HepG2 (cell line): ENCODE results near the gene VMO1. TPM values are rescaled to one million over a fixed set of nuclear protein-coding genes. Genes with fewer than 3 reads are reported as not detected.
A peak's percentile ranks its signal among the peaks of the same experiment; 100 is the strongest.

Experiments used
- AKAP8 ChIP-seq: sonication (generic); formaldehyde crosslinking; IDR thresholded peaks from 2 replicates; pipeline ENCODE4 v1.5.1; 2020; ENCODE audit warnings: mild to moderate bottlenecking, missing genetic modification reagents
- ARNT2 ChIP-seq: sonication (generic); formaldehyde crosslinking; IDR thresholded peaks from 2 replicates; pipeline ENCODE4 v1.8.0; 2022; ENCODE audit warnings: mild to moderate bottlenecking, low read depth, missing genetic modification reagents, moderate library complexity
- ATF7-NPFF ChIP-seq: sonication (generic); formaldehyde crosslinking; IDR thresholded peaks from 2 replicates; pipeline ENCODE4 v1.8.1; 2023; ENCODE audit warnings: mild to moderate bottlenecking, low read depth, missing genetic modification reagents, moderate library complexity
- ERF ChIP-seq: IDR thresholded peaks from 2 replicates; pipeline ENCODE4 v1.6.1; 2018; ENCODE audit warnings: missing biosample characterization, missing genetic modification reagents
- ETV5 ChIP-seq: IDR thresholded peaks from 2 replicates; pipeline ENCODE4 v1.6.1; 2018; ENCODE audit warnings: missing biosample characterization, missing genetic modification reagents, inconsistent platforms, borderline replicate concordance
- FOXO4 ChIP-seq: sonication (generic); formaldehyde crosslinking; conservative IDR thresholded peaks from 2 replicates; pipeline ENCODE4 v1.8.1; 2023; ENCODE audit warnings: missing genetic modification reagents
- GATAD1 ChIP-seq: IDR thresholded peaks from 2 replicates; pipeline ENCODE4 v1.6.1; 2016; ENCODE audit warnings: missing genetic modification reagents, missing compliant biosample characterization
- HDAC1 ChIP-seq: sonication (generic); formaldehyde crosslinking; IDR thresholded peaks from 2 replicates; pipeline ENCODE4 v1.5.1; 2020; ENCODE audit warnings: mild to moderate bottlenecking, missing genetic modification reagents
- HNRNPH1 ChIP-seq: fragments of 200-400 bp; formaldehyde crosslinking; optimal IDR thresholded peaks from 2 replicates; pipeline ENCODE3; 2017; ENCODE audit warnings: mild to moderate bottlenecking, low read depth, low read length
- KDM3A ChIP-seq: IDR thresholded peaks from 2 replicates; pipeline ENCODE4 v1.6.1; 2018; ENCODE audit warnings: low read depth, missing compliant biosample characterization
- KLF6 ChIP-seq: IDR thresholded peaks from 2 replicates; pipeline ENCODE4 v1.8.0; 2016; ENCODE audit warnings: missing biosample characterization, missing genetic modification reagents
- LCORL ChIP-seq, 2 experiments: fragments of 450-650 bp in 1 of 2; sonication (generic) in 1 of 2; formaldehyde crosslinking in 1 of 2; IDR thresholded peaks; 2 replicates each; pipeline versions ENCODE4 v1.5.0 to v1.6.1; 2017 to 2020; ENCODE audit warnings: antibody characterized with exemption in 1 of 2, missing genetic modification reagents in 1 of 2
- SMAD3 ChIP-seq: sonication (generic); formaldehyde crosslinking; IDR thresholded peaks from 2 replicates; pipeline ENCODE4 v1.4.0; 2020; ENCODE audit warnings: missing genetic modification reagents
- SRSF1 ChIP-seq: fragments of 200-400 bp; formaldehyde crosslinking; optimal IDR thresholded peaks from 2 replicates; pipeline ENCODE3; 2017; ENCODE audit warnings: mild to moderate bottlenecking, low read depth, low read length, moderate library complexity
- ZBTB46 ChIP-seq: sonication (generic); formaldehyde crosslinking; IDR thresholded peaks from 2 replicates; pipeline ENCODE4 v1.4.0; 2020; ENCODE audit warnings: mild to moderate bottlenecking, missing genetic modification reagents, borderline replicate concordance
- ZFP41 ChIP-seq: sonication (generic); formaldehyde crosslinking; IDR thresholded peaks from 2 replicates; pipeline ENCODE4 v1.4.0; 2020; ENCODE audit warnings: mild to moderate bottlenecking, missing genetic modification reagents, borderline replicate concordance
- ZFY ChIP-seq: sonication (generic); formaldehyde crosslinking; IDR thresholded peaks from 2 replicates; pipeline ENCODE4 v1.4.0; 2020; ENCODE audit warnings: missing genetic modification reagents
- ZGPAT ChIP-seq: IDR thresholded peaks from 2 replicates; pipeline ENCODE4 v1.6.1; 2016; ENCODE audit warnings: mild to moderate bottlenecking
- ZNF205 ChIP-seq: IDR thresholded peaks from 2 replicates; pipeline ENCODE4 v1.6.1; 2018; ENCODE audit warnings: missing biosample characterization, missing genetic modification reagents
- ZNF367 ChIP-seq: sonication (generic); formaldehyde crosslinking; IDR thresholded peaks from 2 replicates; pipeline ENCODE4 v1.4.0; 2020; ENCODE audit warnings: missing genetic modification reagents, borderline replicate concordance
- ZNF44 ChIP-seq: sonication (generic); formaldehyde crosslinking; IDR thresholded peaks from 2 replicates; pipeline ENCODE4 v1.5.1; 2020; ENCODE audit warnings: mild to moderate bottlenecking, missing genetic modification reagents
- ZNF589 ChIP-seq: sonication (generic); formaldehyde crosslinking; conservative IDR thresholded peaks from 2 replicates; pipeline ENCODE4 v1.8.0; 2022; ENCODE audit warnings: mild to moderate bottlenecking, moderate library complexity, missing genetic modification reagents
- ZNF772 ChIP-seq: sonication (generic); formaldehyde crosslinking; IDR thresholded peaks from 2 replicates; pipeline ENCODE4 v1.5.0; 2020; ENCODE audit warnings: mild to moderate bottlenecking, missing genetic modification reagents
- ZNF776 ChIP-seq: sonication (generic); formaldehyde crosslinking; IDR thresholded peaks from 2 replicates; pipeline ENCODE4 v1.4.0; 2020; ENCODE audit warnings: mild to moderate bottlenecking, missing genetic modification reagents
- ZNF841 ChIP-seq: sonication (generic); formaldehyde crosslinking; IDR thresholded peaks from 2 replicates; pipeline ENCODE4 v1.8.1; 2023; ENCODE audit warnings: missing genetic modification reagents, borderline replicate concordance
- ZSCAN20 ChIP-seq: sonication (generic); formaldehyde crosslinking; IDR thresholded peaks from 2 replicates; pipeline ENCODE4 v1.4.0; 2020; ENCODE audit warnings: missing genetic modification reagents, mild to moderate bottlenecking, borderline replicate concordance
- polyA plus RNA-seq, 8 experiments: library from polyadenylated mRNA; depleted of rRNA in 3 of 8; stranded (reverse) in 7 of 8; unstranded in 1 of 8; fragments of >200 nt; fragmentation: Illumina TruSeq in 4 of 8; extraction: Trizol in 4 of 8; gene quantifications; 2 replicates each; pipeline versions ENCODE4 v1.2.1 to v1.2.3, GENCODE V29; 2011 to 2016; ENCODE audit warnings: low read depth in 4 of 8, missing spikeins in 1 of 8, mixed read lengths in 1 of 8; ENCODE audit not compliant: insufficient read depth in 1 of 8
- total RNA-seq, 5 experiments: library from RNA; depleted of rRNA; stranded (reverse); fragments of >200 nt; fragmentation: Illumina TruSeq; extraction: Trizol; gene quantifications; 2 replicates each; pipeline ENCODE4 v1.2.3, GENCODE V29; 2016; ENCODE audit warnings: low read depth in 1 of 5

The VMO1 gene
- total and polyA plus RNA-seq, 2 of the 13 experiments (the other 11 are each of a cell fraction or from before 2014, with no cell fraction given) = not detected

- TF ChIP-seq ZBTB46 (CRISPR knock-in tag) (no peak), ZSCAN20 (CRISPR knock-in tag) (0 out of 2 replicates have a peak, but pooled peaks have one; percentile 42), KLF6 (no peak; the same call in 1 of the 2 replicates), LCORL (IDR thresholded peaks at IDR 0.05) (no peak), LCORL (CRISPR knock-in tag; IDR thresholded peaks at IDR 0.05) (no peak; the same call in 1 of the 2 replicates), ZNF841 (CRISPR knock-in tag) (no peak), HDAC1 (peak; percentile 22; the same call in 1 of the 2 replicates), ETV5 (CRISPR knock-in tag) (peak; percentile 42; the same call in 1 of the 2 replicates), ZNF367 (CRISPR knock-in tag) (0 out of 2 replicates have a peak, but pooled peaks have one; percentile 66), ZFY (peak; percentile 52), GATAD1 (CRISPR knock-in tag) (peak; percentile 3; the same call in 1 of the 2 replicates), ZNF772 (CRISPR knock-in tag) (peak; percentile 28; the same call in 1 of the 2 replicates), SRSF1 (peak; percentile 20), ZNF776 (CRISPR knock-in tag) (0 out of 2 replicates have a peak, but pooled peaks have one; percentile 45), ZNF44 (0 out of 2 replicates have a peak, but pooled peaks have one; percentile 25), ZFP41 (CRISPR knock-in tag) (0 out of 2 replicates have a peak, but pooled peaks have one; percentile 38), ARNT2 (CRISPR knock-in tag) (peak; percentile 61; the same call in 1 of the 2 replicates), ZGPAT (CRISPR knock-in tag) (peak; percentile 81; the same call in 1 of the 2 replicates), ATF7-NPFF (CRISPR knock-in tag) (peak; percentile 72; the same call in 1 of the 2 replicates), AKAP8 (CRISPR knock-in tag) (0 out of 2 replicates have a peak, but pooled peaks have one; percentile 61), ZNF589 (CRISPR knock-in tag) (no peak), SMAD3 (CRISPR knock-in tag) (no peak), ZNF205 (no peak), KDM3A (CRISPR knock-in tag) (peak; percentile 29; the same call in 1 of the 2 replicates), HNRNPH1 (no peak), ERF (CRISPR knock-in tag) (0 out of 2 replicates have a peak, but pooled peaks have one; percentile 23), FOXO4 (CRISPR knock-in tag) (no peak)
These were observed 47.2 kb upstream of the VMO1 start, which contains the start of gene MINK1 (continued) for GRCh38 chr17:4833178-4833940.
